A549 (cell line): Measurements from ENCODE around the gene MRPL47.

Source experiments
- TF ChIP-seq, protein P1 (sequence below): fragments of >200 bp; sonication (Bioruptor Twin); formaldehyde crosslinking; IDR thresholded peaks from 3 replicates; pipeline ENCODE4 v1.5.1; 2016
- TF ChIP-seq, protein P2 (sequence below): fragments of 150-350 bp; IDR thresholded peaks from 2 replicates; pipeline ENCODE4 v1.6.1; 2014; ENCODE audit warnings: low read depth, mild to moderate bottlenecking, low read length

DNA sequence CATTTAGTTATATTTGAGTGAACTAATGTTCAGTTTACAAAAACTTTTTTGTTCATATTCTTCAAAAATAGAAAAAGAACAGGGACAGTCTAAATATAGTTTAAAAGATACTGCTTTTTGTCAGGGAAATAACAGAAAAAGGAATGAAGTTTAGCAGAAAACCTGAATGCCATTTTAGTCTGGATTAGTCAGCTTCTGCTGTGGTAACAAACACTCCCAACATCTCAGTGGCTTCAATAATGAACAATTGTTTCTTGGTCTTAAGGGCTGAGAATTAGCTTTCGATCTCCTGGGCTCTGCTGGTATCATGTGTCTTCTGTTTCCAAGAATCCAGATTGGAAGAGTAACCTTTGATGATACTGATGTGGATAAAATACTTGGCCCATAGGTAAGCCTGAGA, 36.0 kb upstream of the MRPL47 start:
- TF ChIP-seq, protein P1, sequence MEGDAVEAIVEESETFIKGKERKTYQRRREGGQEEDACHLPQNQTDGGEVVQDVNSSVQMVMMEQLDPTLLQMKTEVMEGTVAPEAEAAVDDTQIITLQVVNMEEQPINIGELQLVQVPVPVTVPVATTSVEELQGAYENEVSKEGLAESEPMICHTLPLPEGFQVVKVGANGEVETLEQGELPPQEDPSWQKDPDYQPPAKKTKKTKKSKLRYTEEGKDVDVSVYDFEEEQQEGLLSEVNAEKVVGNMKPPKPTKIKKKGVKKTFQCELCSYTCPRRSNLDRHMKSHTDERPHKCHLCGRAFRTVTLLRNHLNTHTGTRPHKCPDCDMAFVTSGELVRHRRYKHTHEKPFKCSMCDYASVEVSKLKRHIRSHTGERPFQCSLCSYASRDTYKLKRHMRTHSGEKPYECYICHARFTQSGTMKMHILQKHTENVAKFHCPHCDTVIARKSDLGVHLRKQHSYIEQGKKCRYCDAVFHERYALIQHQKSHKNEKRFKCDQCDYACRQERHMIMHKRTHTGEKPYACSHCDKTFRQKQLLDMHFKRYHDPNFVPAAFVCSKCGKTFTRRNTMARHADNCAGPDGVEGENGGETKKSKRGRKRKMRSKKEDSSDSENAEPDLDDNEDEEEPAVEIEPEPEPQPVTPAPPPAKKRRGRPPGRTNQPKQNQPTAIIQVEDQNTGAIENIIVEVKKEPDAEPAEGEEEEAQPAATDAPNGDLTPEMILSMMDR: no peak
- TF ChIP-seq, protein P2, sequence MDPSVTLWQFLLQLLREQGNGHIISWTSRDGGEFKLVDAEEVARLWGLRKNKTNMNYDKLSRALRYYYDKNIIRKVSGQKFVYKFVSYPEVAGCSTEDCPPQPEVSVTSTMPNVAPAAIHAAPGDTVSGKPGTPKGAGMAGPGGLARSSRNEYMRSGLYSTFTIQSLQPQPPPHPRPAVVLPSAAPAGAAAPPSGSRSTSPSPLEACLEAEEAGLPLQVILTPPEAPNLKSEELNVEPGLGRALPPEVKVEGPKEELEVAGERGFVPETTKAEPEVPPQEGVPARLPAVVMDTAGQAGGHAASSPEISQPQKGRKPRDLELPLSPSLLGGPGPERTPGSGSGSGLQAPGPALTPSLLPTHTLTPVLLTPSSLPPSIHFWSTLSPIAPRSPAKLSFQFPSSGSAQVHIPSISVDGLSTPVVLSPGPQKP: no peak
